NCI-H1105 treated with DMSO at 0.1 percent for 48 hours (cell line): ENCODE measurements around the gene CELSR1.
"Not testable (repeated sequence)": the region's sequence is repeated elsewhere in the genome, so short reads cannot be mapped to it uniquely, and the experiment has no call there.

ENCODE experiments used
- DNase-seq: peaks from one replicate; lab custom pipeline; 2025; lab: John Stamatoyannopoulos, UW

CELSR1 gene

DNA sequence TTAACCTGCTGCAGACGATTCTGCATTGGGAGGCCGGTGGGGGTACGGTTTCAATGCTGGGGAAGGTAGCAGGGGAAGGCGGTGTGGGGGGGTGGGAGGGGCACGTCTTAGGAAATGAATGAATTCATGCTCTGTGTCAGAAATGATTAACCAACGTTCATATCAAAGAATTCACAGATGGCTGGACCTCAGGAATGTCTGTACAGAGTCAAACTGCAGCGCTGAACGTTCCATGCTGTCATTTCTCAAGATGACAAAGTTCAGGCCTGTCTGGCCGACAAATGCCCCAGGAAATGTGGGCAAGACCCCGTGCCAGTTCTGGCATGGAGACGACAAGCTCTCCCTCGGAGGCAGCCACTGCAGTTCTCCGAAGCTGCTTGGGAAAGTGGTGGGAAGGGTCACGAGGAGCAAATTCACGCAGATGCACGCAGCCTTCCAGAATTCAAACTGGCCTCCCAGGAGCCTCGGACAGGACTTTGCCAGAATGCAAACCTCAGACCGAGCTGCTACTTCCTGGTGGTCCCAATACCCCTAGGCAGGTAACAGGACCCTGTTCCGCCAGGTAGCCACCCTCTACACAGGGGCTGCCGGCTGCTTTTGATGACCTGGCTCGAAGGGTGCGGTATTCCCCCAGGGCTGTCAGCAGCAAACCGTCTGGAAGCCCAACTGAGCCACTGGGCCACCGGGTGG, 120.4 kb downstream of the CELSR1 start:
- no peak for DNase-seq

GRCh38 chr22:46416520-46416871, 120.9 kb downstream of the CELSR1 start:
- no peak for DNase-seq

GRCh38 chr22:46415776-46416519, 121.5 kb downstream of the CELSR1 start:
- DNase-seq = no peak

- DNase-seq = no peak
These were observed 122.7 kb downstream of the CELSR1 start for GRCh38 chr22:46414704-46415103.

DNA sequence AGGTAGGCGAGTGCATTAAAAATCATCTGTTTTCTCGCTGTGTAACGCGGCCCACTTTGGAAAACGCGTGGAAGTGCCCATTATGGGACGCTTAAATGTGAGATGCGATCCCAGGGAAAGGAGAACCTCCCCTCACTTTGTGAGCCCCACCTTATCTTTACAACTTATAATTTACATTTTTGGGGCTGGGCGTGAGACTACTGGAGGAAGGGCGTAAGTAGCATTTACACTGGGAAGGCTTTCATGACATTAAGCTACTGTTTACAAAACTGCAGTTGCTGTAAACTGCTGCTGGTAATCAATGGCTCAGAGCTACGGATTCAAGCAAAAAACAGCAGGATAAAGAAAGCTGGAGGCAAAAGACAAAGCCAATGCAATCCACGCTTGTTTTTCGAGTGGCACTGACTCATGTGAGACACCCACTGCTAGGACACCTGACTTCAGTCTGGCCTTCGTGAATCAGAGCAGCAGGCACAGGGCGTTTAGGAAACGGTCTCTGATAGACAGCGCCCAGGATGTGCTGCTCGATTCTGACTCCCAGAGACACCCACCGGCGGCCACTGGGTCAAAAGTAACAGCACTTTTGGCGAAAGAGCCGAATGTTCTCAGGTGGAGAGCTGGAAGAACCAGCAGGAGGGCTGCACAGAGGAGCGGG, 123.6 kb downstream of the CELSR1 start:
- DNase-seq = no peak

- no peak for DNase-seq
These were observed 126.1 kb downstream of the CELSR1 start for GRCh38 chr22:46411347-46411746.

DNA sequence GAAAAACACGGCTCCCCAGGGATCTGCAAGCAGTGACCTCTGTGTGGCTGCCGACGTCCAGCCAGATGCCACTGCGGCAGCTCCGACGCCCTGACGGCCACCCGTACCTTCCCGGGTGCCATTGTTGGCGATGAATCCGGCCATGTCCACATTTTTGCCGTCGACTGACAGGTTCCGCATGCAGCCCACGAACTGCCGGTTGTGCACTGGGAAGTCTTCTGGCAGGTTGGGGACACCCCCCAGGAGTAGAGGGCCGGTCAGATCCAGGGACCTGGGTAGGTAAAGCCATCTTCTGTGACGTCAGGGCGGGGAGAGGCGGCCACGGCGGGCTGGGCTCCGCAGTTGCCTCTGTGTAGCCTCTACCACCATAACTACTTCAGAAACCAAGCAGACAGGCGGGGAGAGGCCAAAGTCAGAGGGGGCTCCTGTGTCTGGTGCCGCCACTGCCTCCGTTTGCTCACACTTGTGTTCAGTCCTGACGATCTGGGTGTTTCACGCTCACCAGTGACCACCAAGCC, 127.1 kb downstream of the CELSR1 start:
- DNase-seq = no peak

DNA sequence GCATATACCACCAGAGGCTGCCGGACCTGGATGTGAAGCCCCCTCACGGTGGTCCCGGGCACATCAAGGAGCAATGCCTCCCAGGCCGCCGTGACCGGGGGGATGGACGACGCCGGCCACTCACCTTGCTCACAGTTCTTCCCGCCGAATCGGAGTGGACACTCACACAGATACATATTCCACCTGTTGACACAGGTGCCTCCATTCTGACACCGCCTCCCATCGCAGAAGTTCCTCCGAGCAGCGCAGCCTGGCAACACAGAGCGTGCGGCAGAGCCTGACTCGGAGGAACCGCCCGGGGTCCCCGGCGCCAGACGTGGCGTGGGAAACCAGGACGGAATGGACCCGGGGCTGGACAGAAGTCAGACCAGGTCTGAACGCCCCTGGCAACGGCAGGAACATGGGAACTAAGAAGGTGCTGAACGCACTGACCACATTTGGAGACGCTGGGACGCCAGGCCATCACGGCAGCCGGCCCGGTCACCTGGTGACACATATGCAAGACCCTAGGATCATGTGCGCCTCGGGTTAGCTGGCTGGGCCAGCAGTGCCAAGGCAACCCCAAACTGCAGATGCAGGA, 127.7 kb downstream of the CELSR1 start:
- no peak for DNase-seq

GRCh38 chr22:46408568-46409506, 128.6 kb downstream of the CELSR1 start:
- DNase-seq = no peak

GRCh38 chr22:46407748-46408147, 129.7 kb downstream of the CELSR1 start:
- no peak for DNase-seq

DNA sequence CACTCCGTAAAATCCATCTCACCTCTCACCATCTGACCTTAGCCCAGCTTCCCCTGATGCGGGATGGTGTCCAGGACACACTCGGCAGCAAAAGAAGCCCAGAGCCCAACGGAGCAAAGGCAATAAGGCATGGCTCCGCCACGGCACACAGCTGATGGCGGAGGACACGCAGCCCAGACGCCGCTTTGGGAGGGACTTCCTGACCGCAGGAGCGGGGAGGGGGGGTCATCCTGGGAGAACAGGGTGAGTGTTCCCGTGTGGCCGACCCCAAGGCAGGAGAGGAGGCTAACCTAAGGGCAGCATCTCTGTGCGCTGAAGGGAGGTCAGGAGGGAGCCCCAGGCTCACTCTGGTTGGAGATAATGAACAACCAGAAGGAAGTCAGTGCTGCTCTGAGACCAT, 130.6 kb downstream of the CELSR1 start:
- no peak for DNase-seq

DNA sequence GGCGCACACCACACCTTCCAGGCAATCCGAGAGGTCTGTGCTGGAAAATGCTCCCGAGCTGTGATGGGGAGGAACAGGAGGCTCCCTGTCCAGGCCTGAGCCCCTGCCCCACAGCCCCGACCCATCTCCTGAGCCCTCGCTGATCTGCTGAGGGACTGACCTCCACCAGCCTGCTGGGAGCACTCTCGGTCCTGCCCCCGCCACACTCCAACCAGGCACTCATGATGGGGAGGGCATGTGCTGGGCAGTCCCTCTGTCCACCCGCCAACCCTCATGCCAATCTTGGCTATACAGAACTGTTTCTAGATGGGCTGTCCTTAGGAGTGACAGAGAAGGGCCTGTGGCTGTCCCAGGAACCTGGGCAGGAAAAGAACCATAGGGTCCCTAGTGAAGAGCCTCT, 131.1 kb downstream of the CELSR1 start:
- no peak for DNase-seq

GRCh38 chr22:46405901-46406300, 131.5 kb downstream of the CELSR1 start:
- no peak for DNase-seq

DNA sequence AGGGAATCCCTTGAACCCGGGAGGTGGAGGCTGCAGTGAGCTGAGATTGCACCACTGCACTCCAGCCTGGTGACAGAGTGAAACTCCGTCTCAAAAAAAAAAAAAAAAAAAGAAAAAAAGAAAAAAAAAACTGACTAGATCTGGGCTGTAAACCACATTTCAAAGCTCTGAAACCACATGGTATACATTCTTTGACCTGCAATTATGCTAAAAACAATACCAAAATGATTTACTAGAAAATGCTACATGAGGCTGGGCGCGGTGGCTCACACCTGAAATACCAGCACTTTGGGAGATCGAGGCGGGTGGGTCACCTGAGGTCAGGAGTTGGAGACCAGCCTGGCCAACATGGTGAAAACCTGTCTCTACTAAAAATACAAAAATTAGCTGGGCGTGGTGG, 133.5 kb downstream of the CELSR1 start:
- DNase-seq = not testable (repeated sequence)

GRCh38 chr22:46402505-46402904, 134.9 kb downstream of the CELSR1 start:
- no peak for DNase-seq

GRCh38 chr22:46401370-46401769, 136.1 kb downstream of the CELSR1 start:
- DNase-seq = no peak

DNA sequence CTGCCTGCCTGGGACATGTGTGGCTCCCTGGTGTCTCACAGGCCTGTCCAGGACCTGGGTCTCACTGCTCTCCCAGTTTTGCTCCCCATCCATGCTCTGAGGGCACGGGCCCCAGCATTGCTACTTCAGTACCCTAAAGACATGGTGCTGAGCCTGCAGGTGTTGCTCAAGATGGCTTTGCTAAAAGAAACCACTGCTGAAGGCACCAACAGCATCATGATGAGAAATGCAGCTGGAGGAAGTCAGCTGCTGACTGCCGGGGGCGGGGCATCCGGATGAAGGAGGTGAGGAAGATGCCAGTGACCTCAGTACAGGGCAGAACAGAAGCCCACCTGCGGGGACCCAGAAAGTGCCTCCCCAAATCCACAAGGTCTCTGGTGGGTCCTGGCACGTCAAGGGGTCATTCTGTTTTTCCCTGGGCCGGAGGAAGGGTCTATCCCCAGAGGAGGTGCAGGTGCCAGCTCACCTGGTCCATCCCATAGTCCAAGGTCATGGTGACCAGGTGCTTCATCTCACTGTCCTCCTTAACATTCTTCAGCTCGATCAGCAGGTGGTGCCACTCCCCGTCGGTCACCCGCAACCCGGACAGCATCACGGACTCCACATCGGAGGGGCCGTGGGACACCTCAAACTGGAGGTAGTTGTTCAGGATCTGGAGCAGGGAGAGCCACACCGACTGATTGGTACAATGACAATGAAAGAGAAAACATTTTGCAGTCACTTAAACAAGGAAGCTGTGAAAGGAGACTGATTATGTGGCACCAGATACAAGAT, 138.0 kb downstream of the CELSR1 start:
- DNase-seq = no peak

GRCh38 chr22:46397951-46398350, 139.5 kb downstream of the CELSR1 start:
- DNase-seq = no peak

- no peak for DNase-seq
These were observed 139.9 kb downstream of the CELSR1 start for GRCh38 chr22:46397514-46397913.

- not testable (repeated sequence) for DNase-seq
These were observed 140.4 kb downstream of the CELSR1 start for GRCh38 chr22:46397049-46397448.

- no peak for DNase-seq
These were observed 142.3 kb downstream of the CELSR1 start for GRCh38 chr22:46395145-46395544.
